H1 (cell line): ENCODE data around the gene SMO. TPM values are rescaled to one million over a fixed set of nuclear protein-coding genes. Genes with fewer than 3 reads are reported as not detected.

Experiments used
- CTCF ChIA-PET: fragments of 300-600 bp; sonication (Branson Sonifier 250); formaldehyde crosslinking; loops from one replicate; lab custom pipeline; 2021; ENCODE audit not compliant: partially characterized antibody; lab: Charles Lee
- POLR2A ChIA-PET: fragments of 300-600 bp; sonication (Branson Sonifier 250); formaldehyde crosslinking; loops from one replicate; lab custom pipeline; 2021; ENCODE audit warnings: inconsistent platforms; ENCODE audit not compliant: partially characterized antibody; lab: Charles Lee
- DNase-seq, 2 experiments: peaks; one replicate each; pipeline versions ENCODE4 v3.0.0 to v3.0.0-alpha.2; 2010 to 2022; ENCODE audit warnings: low spot score in 2 of 2, low read depth in 1 of 2, mixed read lengths in 1 of 2
- FAIRE-seq: peaks from 2 replicates; lab custom pipeline; 2011; peaks lifted over from hg19 to GRCh38; lab: Jason Lieb, UNC
- H2AFZ ChIP-seq: 2 replicates; pipeline ENCODE4 v1.8.1; 2012; ENCODE audit warnings: low read length, inconsistent platforms
- H2AK5ac ChIP-seq: 2 replicates; pipeline ENCODE4 v1.6.1; 2013; ENCODE audit warnings: low read depth, low read length
- H2BK120ac ChIP-seq: replicated peaks from 2 replicates; pipeline ENCODE3; 2013; ENCODE audit warnings: low read depth, low read length, inconsistent platforms
- H2BK12ac ChIP-seq: 2 replicates; pipeline ENCODE4 v1.6.1; 2013; ENCODE audit warnings: low read depth, low read length
- H2BK15ac ChIP-seq: 2 replicates; pipeline ENCODE4 v1.6.1; 2013; ENCODE audit warnings: low read length
- H2BK20ac ChIP-seq: 2 replicates; pipeline ENCODE4 v1.6.1; 2013; ENCODE audit warnings: low read length
- H2BK5ac ChIP-seq: 2 replicates; pipeline ENCODE4 v1.6.1; 2013; ENCODE audit warnings: low read depth, low read length
- H3K14ac ChIP-seq: 2 replicates; pipeline ENCODE4 v1.6.1; 2013; ENCODE audit warnings: inconsistent platforms; ENCODE audit not compliant: insufficient read length
- H3K18ac ChIP-seq: 2 replicates; pipeline ENCODE4 v1.6.1; 2013; ENCODE audit warnings: low read length; ENCODE audit errors: extremely low read depth
- H3K23ac ChIP-seq: 2 replicates; pipeline ENCODE4 v1.6.1; 2013; ENCODE audit warnings: inconsistent platforms; ENCODE audit not compliant: insufficient read length
- H3K23me2 ChIP-seq: 2 replicates; pipeline ENCODE4 v1.6.1; 2013; ENCODE audit warnings: low read depth, low read length
- H3K27ac ChIP-seq: 2 replicates; pipeline ENCODE4 v1.6.1; 2011; ENCODE audit warnings: low read depth, low read length, inconsistent platforms
- H3K27me3 ChIP-seq, 4 experiments: replicated peaks in 1 of 4; 1 replicate in 1 of 4; 2 replicates in 3 of 4; pipeline versions ENCODE4 v1.6.1 to v1.8.1; 2011 to 2013; ENCODE audit warnings: low read length in 3 of 4, mild to moderate bottlenecking in 3 of 4, inconsistent platforms in 2 of 4, mixed read lengths in 2 of 4, moderate library complexity in 1 of 4; ENCODE audit not compliant: control insufficient read depth in 3 of 4, insufficient read depth in 3 of 4; ENCODE audit errors: extremely low read depth in 1 of 4
- H3K36me3 ChIP-seq, 4 experiments: 2 replicates each; pipeline versions ENCODE4 v1.6.1 to v1.8.1; 2011 to 2013; ENCODE audit warnings: mild to moderate bottlenecking in 4 of 4, low read length in 3 of 4, moderate library complexity in 2 of 4, control low read depth in 1 of 4, inconsistent platforms in 1 of 4; ENCODE audit not compliant: insufficient read depth in 4 of 4, control insufficient read depth in 2 of 4
- H3K4ac ChIP-seq: replicated peaks from 2 replicates; pipeline ENCODE3; 2013; ENCODE audit warnings: low read length, low read depth, mixed read lengths, inconsistent platforms; ENCODE audit not compliant: insufficient read length
- H3K4me1 ChIP-seq, 4 experiments: replicated peaks in 1 of 4; 1 replicate in 1 of 4; 2 replicates in 3 of 4; pipeline versions ENCODE4 v1.6.1 to v1.8.1; 2011 to 2013; ENCODE audit warnings: low read length in 3 of 4, inconsistent platforms in 2 of 4, mixed read lengths in 1 of 4; ENCODE audit not compliant: insufficient read depth in 4 of 4, control insufficient read depth in 3 of 4
- H3K4me2 ChIP-seq, 2 experiments: 2 replicates each; pipeline versions ENCODE4 v1.6.1 to v1.8.1; 2011 to 2013; ENCODE audit warnings: low read depth in 2 of 2, low read length in 2 of 2, control low read depth in 1 of 2, inconsistent platforms in 1 of 2, mild to moderate bottlenecking in 1 of 2; ENCODE audit not compliant: insufficient read depth in 1 of 2
- H3K4me3 ChIP-seq, 4 experiments: fragments of 200-600, 300-600 bp in 1 of 4; sonication (generic), shearing (Covaris generic), sonication (Bioruptor Twin) in 1 of 4; 2 replicates each; pipeline versions ENCODE4 v1.5.1 to v1.8.1; 2011 to 2016; ENCODE audit warnings: low read length in 4 of 4, low read depth in 3 of 4, control low read depth in 2 of 4, inconsistent platforms in 2 of 4, mild to moderate bottlenecking in 2 of 4, mixed read lengths in 1 of 4, moderate library complexity in 1 of 4; ENCODE audit not compliant: insufficient read depth in 2 of 4; ENCODE audit errors: extremely low read depth in 1 of 4
- H3K56ac ChIP-seq: replicated peaks from 2 replicates; pipeline ENCODE3; 2013; ENCODE audit warnings: low read depth, mild to moderate bottlenecking, mixed read lengths, low read length, inconsistent platforms; ENCODE audit not compliant: insufficient read length
- H3K79me1 ChIP-seq: 2 replicates; pipeline ENCODE4 v1.6.1; 2013; ENCODE audit warnings: low read depth, low read length, control low read depth
- H3K79me2 ChIP-seq, 2 experiments: 2 replicates each; pipeline versions ENCODE4 v1.6.1 to v1.8.1; 2012 to 2013; ENCODE audit warnings: low read length in 2 of 2, mild to moderate bottlenecking in 2 of 2, inconsistent platforms in 1 of 2; ENCODE audit not compliant: insufficient read depth in 2 of 2, control insufficient read depth in 1 of 2
- H3K9ac ChIP-seq, 4 experiments: replicated peaks in 1 of 4; 1 replicate in 1 of 4; 2 replicates in 3 of 4; pipeline versions ENCODE4 v1.6.1 to v1.8.1; 2011 to 2013; ENCODE audit warnings: low read depth in 3 of 4, low read length in 3 of 4, control low read depth in 2 of 4, mild to moderate bottlenecking in 2 of 4, moderate library complexity in 2 of 4, inconsistent platforms in 1 of 4; ENCODE audit errors: extremely low read depth in 1 of 4
- H3K9me3 ChIP-seq, 2 experiments: 2 replicates each; pipeline versions ENCODE4 v1.6.1 to v1.8.1; 2012 to 2013; ENCODE audit warnings: mild to moderate bottlenecking in 2 of 2, moderate library complexity in 2 of 2, control low read depth in 1 of 2, inconsistent platforms in 1 of 2, low read depth in 1 of 2, low read length in 1 of 2, mixed read lengths in 1 of 2; ENCODE audit not compliant: insufficient read depth in 2 of 2
- H4K20me1 ChIP-seq, 2 experiments: replicated peaks in 1 of 2; 2 replicates each; pipeline versions ENCODE3 to v1.8.1; 2011 to 2013; ENCODE audit warnings: inconsistent platforms in 2 of 2, low read length in 2 of 2, mild to moderate bottlenecking in 1 of 2; ENCODE audit not compliant: insufficient read depth in 2 of 2, control insufficient read depth in 1 of 2
- H4K5ac ChIP-seq: 2 replicates; pipeline ENCODE4 v1.6.1; 2013; ENCODE audit warnings: low read length, low read depth, mixed read lengths, inconsistent platforms; ENCODE audit not compliant: insufficient read length
- H4K8ac ChIP-seq: 2 replicates; pipeline ENCODE4 v1.8.0; 2013; ENCODE audit warnings: mild to moderate bottlenecking, moderate library complexity, low read length, inconsistent platforms; ENCODE audit not compliant: insufficient read depth; ENCODE audit errors: extremely low read depth
- H4K91ac ChIP-seq: replicated peaks from 2 replicates; pipeline ENCODE3; 2013; ENCODE audit warnings: low read length, mixed read lengths, inconsistent platforms; ENCODE audit not compliant: insufficient read length
- ASH2L ChIP-seq: fragments of 200-600, 300-600 bp; sonication (generic); IDR thresholded peaks from one replicate; pipeline ENCODE4 v1.7.1; 2017; ENCODE audit warnings: low read length
- CBX5 ChIP-seq: fragments of 300-800, 300-1000 bp; sonication (generic); IDR thresholded peaks from 2 replicates; pipeline ENCODE4 v1.7.1; 2016; ENCODE audit warnings: antibody characterized with exemption, low read length, low read depth
- CBX8 ChIP-seq: fragments of 300-800, 300-1000 bp; sonication (generic); IDR thresholded peaks from 2 replicates; pipeline ENCODE4 v1.7.1; 2016; ENCODE audit warnings: low read depth, low read length, borderline replicate concordance
- CHD2 ChIP-seq: IDR thresholded peaks from 2 replicates; pipeline ENCODE4 v1.6.1; 2012; ENCODE audit warnings: low read length, improper control_type of control experiment
- EP300 ChIP-seq, 2 experiments: IDR thresholded peaks; 1 replicate in 1 of 2; 2 replicates in 1 of 2; pipeline ENCODE4 v1.6.1; 2011 to 2012; ENCODE audit warnings: low read depth in 2 of 2, low read length in 2 of 2, mild to moderate bottlenecking in 2 of 2, borderline replicate concordance in 1 of 2, inconsistent platforms in 1 of 2, moderate library complexity in 1 of 2
- KDM5A ChIP-seq: fragments of 200-600 bp; IDR thresholded peaks from 2 replicates; pipeline ENCODE4 v1.7.1; 2012; ENCODE audit warnings: mild to moderate bottlenecking, low read length, inconsistent platforms, mixed read lengths
- POLR2A ChIP-seq, 2 experiments: IDR thresholded peaks; 1 replicate in 1 of 2; 2 replicates in 1 of 2; pipeline ENCODE4 v1.6.1; 2011; ENCODE audit warnings: low read depth in 2 of 2, low read length in 2 of 2, mild to moderate bottlenecking in 2 of 2; ENCODE audit errors: control extremely low read depth in 1 of 2
- POU5F1 ChIP-seq: IDR thresholded peaks from 2 replicates; pipeline ENCODE4 v1.6.1; 2011; ENCODE audit warnings: low read depth, mild to moderate bottlenecking, low read length, moderate library complexity
- SIN3A ChIP-seq, 2 experiments: IDR thresholded peaks in 1 of 2; conservative IDR thresholded peaks in 1 of 2; 2 replicates each; pipeline ENCODE4 v1.6.1; 2011 to 2012; ENCODE audit warnings: low read length in 2 of 2, improper control_type of control experiment in 1 of 2, low read depth in 1 of 2, mild to moderate bottlenecking in 1 of 2
- SP2 ChIP-seq: IDR thresholded peaks from 2 replicates; pipeline ENCODE4 v1.6.1; 2012; ENCODE audit warnings: mild to moderate bottlenecking, low read length, inconsistent platforms
- SRF ChIP-seq: IDR thresholded peaks from 2 replicates; pipeline ENCODE4 v1.6.1; 2011; ENCODE audit warnings: mild to moderate bottlenecking, low read depth, low read length, moderate library complexity
- TAF1 ChIP-seq: IDR thresholded peaks from 2 replicates; pipeline ENCODE4 v1.6.1; 2011; ENCODE audit warnings: mild to moderate bottlenecking, low read depth, low read length
- TAF7 ChIP-seq: optimal IDR thresholded peaks from 2 replicates; pipeline ENCODE3; 2011; ENCODE audit warnings: low read depth, mild to moderate bottlenecking, inconsistent platforms, low read length, moderate library complexity, borderline replicate concordance
- TBP ChIP-seq: IDR thresholded peaks from 2 replicates; pipeline ENCODE4 v1.6.1; 2011; ENCODE audit warnings: low read depth, low read length, improper control_type of control experiment
- WGBS, 2 experiments: shearing (Covaris generic) in 1 of 2; methylation state at CpG; one replicate each; pipeline versions ENCODE4 v1.1.6 to v1.1.7; 2013 to 2015; ENCODE audit warnings: low lambda C conversion rate in 2 of 2, mixed read lengths in 2 of 2, inconsistent platforms in 1 of 2, low coverage in 1 of 2, missing lambda C conversion rate in 1 of 2; ENCODE audit not compliant: insufficient replicate concordance in 2 of 2, insufficient coverage in 1 of 2, insufficient read length in 1 of 2; ENCODE audit errors: extremely low coverage in 1 of 2, missing lambda C conversion rate in 1 of 2; 5-methylcytosine and 5-hydroxymethylcytosine counted together
- polyA plus RNA-seq, 7 experiments: library from polyadenylated mRNA; depleted of rRNA in 3 of 7; stranded (reverse) in 5 of 7; unstranded in 2 of 7; fragments of >200 nt in 5 of 7; fragments of 200-250 nt in 2 of 7; gene quantifications; 1 replicate in 5 of 7; 2 replicates in 1 of 7; 4 replicates in 1 of 7; pipeline versions ENCODE4 v1.2.1 to v1.2.3, GENCODE V29; 2011 to 2013; ENCODE audit warnings: missing spikeins in 2 of 7, mixed read lengths in 2 of 7
- total RNA-seq: library from RNA; stranded (reverse); fragmentation: NEBNext Ultra II Directional; extraction: Animal tissue kit (Norgen Biotek cat#: 25700); gene quantifications from 2 replicates; pipeline ENCODE4 v1.2.1, GENCODE V29; 2021

The SMO gene
- total and polyA plus RNA-seq, 2 of the 8 experiments (the other 6 are each of a cell fraction or from before 2014, with no cell fraction given): 64.5 to 67.6 TPM

GRCh38 chr7:129169171-129169671 lies 19.2 kb upstream of the SMO start:
- POLR2A ChIA-PET: interaction anchor here (0.7 to 6.4 kb wide), 32 partner anchors 10 to 791 kb away, joined by 3 to 116 read pairs (median 5); partner anchors contain the start of genes SMO, STRIP2, TNPO3 and TSPAN33
- peak in 1 of 2 experiments; percentile 84 for DNase-seq
- peak overlapping the region; percentile 76 to 77 for H3K4me2 ChIP-seq
- H2AK5ac ChIP-seq: no peak overlapping the region
- peak overlapping the region; percentile 34 for H3K56ac ChIP-seq
- no peaks in the 10 kb centered on the region for H3K79me2 ChIP-seq
- FAIRE-seq: no peak
- H3K79me1 ChIP-seq: no peaks in the 10 kb centered on the region
- CTCF ChIA-PET: interaction anchor here (0.8 to 19.3 kb wide), 7 partner anchors 11 to 128 kb away, joined by 3 to 258 read pairs (median 4); no protein-coding TSS in a partner anchor
- peak overlapping the region; percentile 68 to 81 (median 78) for H3K9ac ChIP-seq
- peak overlapping the region; percentile 92; the same call in 1 of the 2 replicates for H2BK12ac ChIP-seq
- H3K4ac ChIP-seq: no peak overlapping the region
- WGBS, 2 experiments: 4% methylated on average over 19 of the region's 47 CpGs; no CpG with 5 or more reads in 1 of the 2 experiments
- H4K91ac ChIP-seq: peak overlapping the region; percentile 58
- H3K27me3 ChIP-seq: no peaks in the 10 kb centered on the region; a peak in 1 of 7 replicates
- peaks cover 0 to 3% (median 0%) of the 10 kb centered on the region in 4 experiments; a peak in 3 of 8 replicates for H3K36me3 ChIP-seq
- peaks cover 8% of the 10 kb centered on the region for H3K23me2 ChIP-seq
- H3K9me3 ChIP-seq: no peaks in the 10 kb centered on the region
- H3K18ac ChIP-seq: peak overlapping the region; percentile 94
- H2BK20ac ChIP-seq: no peak overlapping the region
- H2BK15ac ChIP-seq: no peak overlapping the region
- no peaks in the 10 kb centered on the region for H4K20me1 ChIP-seq
- no peak overlapping the region for H2BK120ac ChIP-seq
- H3K4me3 ChIP-seq: peak overlapping the region; percentile 26 to 62 (median 50)
- no peak overlapping the region for H2AFZ ChIP-seq
- peak overlapping the region; percentile 83 for H4K5ac ChIP-seq
- H2BK5ac ChIP-seq: peak overlapping the region; percentile 87
- no peak overlapping the region for H3K14ac ChIP-seq
- H3K27ac ChIP-seq: peak overlapping the region; percentile 84
- H4K8ac ChIP-seq: peak overlapping the region; percentile 97; the same call in 1 of the 2 replicates
- H3K23ac ChIP-seq: no peak overlapping the region
- peaks cover 10 to 17% (median 12%) of the 10 kb centered on the region in 4 experiments for H3K4me1 ChIP-seq
- no peak for TF ChIP-seq CHD2
- peak; percentile 38 to 58 for TF ChIP-seq POLR2A (IDR thresholded peaks at IDR 0.05; ENCODE audit: control extremely low read depth in 1 of 2, low read depth in 2 of 2, low read length in 2 of 2)
- TF ChIP-seq ASH2L: peak; percentile 56
- no peak for TF ChIP-seq CBX8
- peak; percentile 65 for TF ChIP-seq TBP
- no peak for TF ChIP-seq SRF
- no peak for TF ChIP-seq CBX5
- no peak for TF ChIP-seq KDM5A
- TF ChIP-seq EP300 (IDR thresholded peaks at IDR 0.05; ENCODE audit: borderline replicate concordance in 1 of 2, low read depth in 2 of 2, low read length in 2 of 2): peak in 1 of 2 experiments; percentile 6; a peak in 1 of 3 replicates
- TF ChIP-seq TAF7: no peak
- no peak for TF ChIP-seq SP2
- no peak for TF ChIP-seq POU5F1
- TF ChIP-seq TAF1: peak; percentile 77; the same call in 1 of the 2 replicates
- no peak; a peak in 1 of 4 replicates for TF ChIP-seq SIN3A (conservative IDR thresholded peaks at IDR 0.05 in 1 of 2, IDR thresholded peaks at IDR 0.05 in 1 of 2; ENCODE audit: low read depth in 1 of 2, low read length in 2 of 2)
